Activated CD8-positive, alpha-beta memory T cell treated with anti-CD3 and anti-CD28 coated beads, Interleukin-2, amount 10 ng/mL, durations not matched to agents 7 days and 5 days (primary cell): ENCODE data around the gene ZBTB25. TPM values are rescaled to one million over a fixed set of nuclear protein-coding genes. Genes with fewer than 3 reads are reported as not detected.

Experiments
- ATAC-seq: fragments of 150-1000 bp; cut with Tn5 transposase; one replicate; pipeline ENCODE4 v1.10.0; 2021; ENCODE audit warnings: moderate library complexity
- CTCF ChIA-PET: fragments of 350-600 bp; sonication (Branson Sonifier 250); formaldehyde crosslinking; loops from one replicate; lab custom pipeline; 2021; ENCODE audit warnings: antibody characterized with exemption; lab: Charles Lee
- DNase-seq: peaks from one replicate; pipeline ENCODE4 v3.0.0-alpha.2; 2020
- H3K27ac Mint-ChIP-seq: one replicate; pipeline ENCODE4 v1.8.0; 2021; ENCODE audit warnings: mild to moderate bottlenecking, mixed read lengths
- H3K27me3 Mint-ChIP-seq: one replicate; pipeline ENCODE4 v1.8.0; 2021; ENCODE audit warnings: mixed read lengths
- H3K36me3 Mint-ChIP-seq: one replicate; pipeline ENCODE4 v1.8.0; 2021; ENCODE audit warnings: mild to moderate bottlenecking, mixed read lengths
- H3K4me1 Mint-ChIP-seq: one replicate; pipeline ENCODE4 v1.8.0; 2021; ENCODE audit warnings: mixed read lengths
- H3K4me3 Mint-ChIP-seq: one replicate; pipeline ENCODE4 v1.8.0; 2021; ENCODE audit warnings: mild to moderate bottlenecking, moderate library complexity, mixed read lengths
- H3K9me3 Mint-ChIP-seq: one replicate; pipeline ENCODE4 v1.8.0; 2022; ENCODE audit warnings: low read depth, mixed read lengths
- total RNA-seq, 2 experiments: library from RNA; stranded (reverse); gene quantifications; one replicate each; pipeline ENCODE4 v1.2.3, GENCODE V29; 2021

Gene ZBTB25, protein sequence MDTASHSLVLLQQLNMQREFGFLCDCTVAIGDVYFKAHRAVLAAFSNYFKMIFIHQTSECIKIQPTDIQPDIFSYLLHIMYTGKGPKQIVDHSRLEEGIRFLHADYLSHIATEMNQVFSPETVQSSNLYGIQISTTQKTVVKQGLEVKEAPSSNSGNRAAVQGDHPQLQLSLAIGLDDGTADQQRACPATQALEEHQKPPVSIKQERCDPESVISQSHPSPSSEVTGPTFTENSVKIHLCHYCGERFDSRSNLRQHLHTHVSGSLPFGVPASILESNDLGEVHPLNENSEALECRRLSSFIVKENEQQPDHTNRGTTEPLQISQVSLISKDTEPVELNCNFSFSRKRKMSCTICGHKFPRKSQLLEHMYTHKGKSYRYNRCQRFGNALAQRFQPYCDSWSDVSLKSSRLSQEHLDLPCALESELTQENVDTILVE
- total RNA-seq, result 10 to 100 TPM; 31.4 to 42.8 TPM

DNA sequence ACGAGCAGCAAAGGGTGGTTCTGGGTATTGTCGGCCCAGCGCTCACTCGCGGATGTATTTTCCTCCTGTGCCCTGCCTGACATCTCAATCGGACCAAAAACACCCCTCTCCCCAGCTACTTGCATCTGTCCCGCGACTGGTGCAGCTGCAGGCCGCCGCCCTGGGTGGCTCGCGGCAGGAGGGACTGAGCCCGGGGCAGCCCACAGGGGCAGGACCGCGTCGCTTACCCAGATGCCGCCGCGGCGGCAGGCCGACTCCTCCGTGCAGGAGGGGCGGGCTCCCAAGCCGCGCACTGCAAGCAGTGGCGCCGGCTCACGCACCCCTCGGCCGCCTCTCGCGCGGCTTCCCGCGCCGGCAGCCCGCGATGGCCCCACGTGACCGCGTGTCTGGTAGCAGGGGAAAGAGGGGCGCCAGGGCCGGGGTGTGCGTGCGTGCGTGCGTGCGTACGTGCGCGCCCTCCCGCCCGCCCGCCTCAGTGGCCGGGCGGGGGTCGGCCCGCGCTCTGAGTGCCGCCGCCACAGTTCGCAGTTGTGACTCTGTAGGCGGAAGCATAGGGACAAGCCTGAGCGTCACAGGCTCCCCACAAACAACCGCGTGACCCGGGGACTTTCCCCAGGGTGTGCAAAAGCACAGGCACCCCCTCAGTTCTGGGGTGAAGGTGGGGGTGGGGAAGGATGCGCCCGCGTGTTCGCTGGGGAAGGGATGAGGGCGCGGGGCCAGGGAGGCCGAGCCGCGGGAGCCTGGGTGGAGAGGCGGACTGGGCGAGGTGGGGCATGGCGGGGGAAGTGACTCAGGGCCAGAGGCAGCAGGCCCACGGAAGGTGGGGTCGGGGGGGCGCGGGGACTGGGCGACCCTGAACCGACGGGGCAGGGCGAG, at the start of gene ZBTB25:
ZBTB25 (minus strand) TSS at position 405 of the 876 bp plus-strand sequence. CDS start 13,305 bp downstream, outside the sequence.
- ATAC-seq, result peak; percentile 68
- Mint-ChIP-seq H3K9me3 (no peaks in the 10 kb centered on the region), H3K4me1 (peaks cover 46% of the 10 kb centered on the region), H3K4me3 (peak within 1 kb of the TSS; percentile 91), H3K36me3 (peaks cover 55% of the 10 kb centered on the region), H3K27me3 (no peaks in the 10 kb centered on the region), H3K27ac (peak within 1 kb of the TSS; percentile 99)
- peak; percentile 99 for DNase-seq
- CTCF ChIA-PET, result interaction anchor here (0.7 to 3.3 kb wide), 6 partner anchors 8 to 74 kb away, joined by 3 to 22 read pairs (median 4); no protein-coding TSS in a partner anchor

DNA sequence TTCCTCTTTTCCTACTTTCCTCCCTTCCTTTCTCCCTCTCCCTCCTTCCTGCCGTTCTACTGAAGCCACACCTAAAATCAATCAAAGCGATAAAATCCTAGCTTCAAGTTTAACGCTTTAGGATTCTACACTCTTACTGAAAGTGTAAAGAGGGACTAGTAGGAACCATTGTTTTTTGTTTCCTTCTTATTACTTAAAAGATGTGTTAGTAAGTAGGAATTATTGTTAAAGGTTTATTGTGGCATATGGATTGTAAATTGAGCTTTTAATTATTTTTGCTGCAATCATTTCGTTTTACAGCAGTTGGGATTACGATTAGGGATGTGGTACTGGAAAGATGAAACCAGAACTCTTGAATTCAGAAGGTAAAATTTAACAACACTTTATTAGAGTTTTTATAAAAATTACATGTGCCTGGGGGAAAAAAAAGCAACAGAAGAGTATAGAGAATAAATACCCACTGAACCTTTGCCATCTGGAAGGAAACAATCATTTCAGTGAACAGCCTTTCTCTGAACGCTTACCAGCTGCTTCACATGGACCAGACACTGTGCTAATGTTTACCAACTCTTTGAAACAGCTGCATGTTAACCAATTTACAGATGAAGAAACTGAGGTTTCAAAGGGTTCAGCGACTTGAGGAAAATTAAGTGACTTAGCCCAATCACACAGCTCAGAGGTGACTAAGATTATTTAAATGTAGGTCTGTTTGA, 47.1 kb upstream of the ZBTB25 start:
- ATAC-seq, result no peak
- DNase-seq, result no peak
- Mint-ChIP-seq H3K27me3 (peaks cover 53% of the 10 kb centered on the region), H3K9me3 (no peaks in the 10 kb centered on the region), H3K36me3 (no peaks in the 10 kb centered on the region), H3K27ac (no peak overlapping the region), H3K4me1 (peaks cover 14% of the 10 kb centered on the region), H3K4me3 (peak overlapping the region; percentile 50)
- CTCF ChIA-PET, result interaction anchor here (1.0 to 1.2 kb wide), 4 partner anchors 11 to 86 kb away, joined by 3 to 6 read pairs (median 4); partner anchors contain the start of gene HSPA2

DNA sequence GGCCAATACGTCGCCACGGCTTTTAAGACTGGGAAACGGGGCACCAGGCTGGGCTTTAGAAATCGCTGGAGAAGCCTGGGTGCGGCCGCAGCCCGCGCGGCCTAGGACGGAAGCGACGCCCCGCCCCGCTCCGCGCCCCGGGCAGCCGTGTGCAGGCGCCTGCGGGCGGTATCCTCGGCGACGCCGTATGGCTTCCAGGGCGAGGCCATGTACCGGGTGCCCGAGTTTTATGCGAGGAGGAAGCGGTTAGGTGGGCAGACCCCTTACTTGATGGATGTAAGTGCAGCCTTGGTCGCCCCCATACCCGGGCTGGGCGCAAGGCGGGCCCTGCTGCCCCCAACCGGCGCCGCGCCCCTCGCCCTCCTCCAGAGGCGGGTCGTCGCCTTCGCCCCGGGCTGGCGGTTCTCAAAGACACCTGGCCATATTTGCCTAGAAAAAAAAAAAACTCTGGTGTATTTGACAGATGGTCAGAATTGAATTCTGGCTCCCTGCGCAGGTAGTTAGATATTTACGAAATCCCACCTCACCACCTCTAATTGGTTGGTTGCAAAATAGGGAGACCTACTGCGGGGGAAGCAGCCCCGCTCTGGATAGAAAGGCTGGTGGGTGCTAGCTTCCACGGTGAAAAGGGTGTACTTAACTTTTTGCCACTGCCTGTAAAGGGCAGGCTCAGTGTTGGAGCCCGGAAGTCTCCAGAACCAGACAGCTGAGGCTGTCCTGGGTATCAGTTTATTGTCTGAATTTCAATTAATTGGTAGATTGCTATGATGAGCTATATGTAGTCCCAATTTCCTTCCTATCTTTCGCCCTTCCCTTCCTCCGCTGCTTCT, 46.4 kb upstream of the ZBTB25 start, which contains the start of gene PPP1R36:
PPP1R36 (plus strand) TSS at position 171 of the 830 bp plus-strand sequence; CDS start at position 208, 37 bp downstream.
- peaks cover 46% of the 10 kb centered on the region for H3K27me3 Mint-ChIP-seq
- ATAC-seq (peak; percentile 98), DNase-seq (peak; percentile 61)
- no peaks in the 10 kb centered on the region for H3K36me3 Mint-ChIP-seq
- H3K4me1 Mint-ChIP-seq, result peaks cover 14% of the 10 kb centered on the region
- H3K27ac Mint-ChIP-seq, result no peak within 1 kb of the TSS
- peak within 1 kb of the TSS; percentile 50 for H3K4me3 Mint-ChIP-seq
- no peaks in the 10 kb centered on the region for H3K9me3 Mint-ChIP-seq
- CTCF ChIA-PET, result interaction anchor here (1.0 to 1.3 kb wide), 3 partner anchors 10 to 87 kb away, joined by 4 to 5 read pairs (median 5); partner anchors contain the start of gene HSPA2

DNA sequence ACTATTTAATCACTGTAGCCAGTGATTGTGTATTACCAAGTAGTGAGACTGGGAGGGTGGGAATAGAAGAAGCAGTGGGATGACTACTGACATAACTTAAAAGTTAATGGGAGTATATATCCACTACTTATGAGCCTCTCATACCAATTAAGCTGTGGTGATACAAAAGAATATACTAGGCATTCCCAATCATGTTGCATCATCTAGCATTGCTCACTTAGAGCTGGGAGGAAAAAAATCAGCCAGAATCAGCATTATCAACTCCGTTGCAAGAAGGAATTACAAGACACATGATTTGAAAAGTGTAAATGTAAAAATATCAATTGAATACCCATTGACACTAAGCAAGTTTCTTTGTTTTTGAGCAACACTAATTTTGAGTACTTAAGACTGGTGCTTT, 45.4 kb upstream of the ZBTB25 start:
- no peaks in the 10 kb centered on the region for H3K9me3 Mint-ChIP-seq
- DNase-seq (no peak), ATAC-seq (no peak)
- peaks cover 51% of the 10 kb centered on the region for H3K27me3 Mint-ChIP-seq
- H3K4me1 Mint-ChIP-seq, result peaks cover 14% of the 10 kb centered on the region
- peak overlapping the region; percentile 22 for H3K4me3 Mint-ChIP-seq
- H3K27ac Mint-ChIP-seq, result no peak overlapping the region
- CTCF ChIA-PET, result interaction anchor here (1.3 to 1.4 kb wide), 2 partner anchors 9 to 38 kb away, joined by 3 to 5 read pairs; partner anchors contain the start of gene HSPA2
- H3K36me3 Mint-ChIP-seq, result no peaks in the 10 kb centered on the region

DNA sequence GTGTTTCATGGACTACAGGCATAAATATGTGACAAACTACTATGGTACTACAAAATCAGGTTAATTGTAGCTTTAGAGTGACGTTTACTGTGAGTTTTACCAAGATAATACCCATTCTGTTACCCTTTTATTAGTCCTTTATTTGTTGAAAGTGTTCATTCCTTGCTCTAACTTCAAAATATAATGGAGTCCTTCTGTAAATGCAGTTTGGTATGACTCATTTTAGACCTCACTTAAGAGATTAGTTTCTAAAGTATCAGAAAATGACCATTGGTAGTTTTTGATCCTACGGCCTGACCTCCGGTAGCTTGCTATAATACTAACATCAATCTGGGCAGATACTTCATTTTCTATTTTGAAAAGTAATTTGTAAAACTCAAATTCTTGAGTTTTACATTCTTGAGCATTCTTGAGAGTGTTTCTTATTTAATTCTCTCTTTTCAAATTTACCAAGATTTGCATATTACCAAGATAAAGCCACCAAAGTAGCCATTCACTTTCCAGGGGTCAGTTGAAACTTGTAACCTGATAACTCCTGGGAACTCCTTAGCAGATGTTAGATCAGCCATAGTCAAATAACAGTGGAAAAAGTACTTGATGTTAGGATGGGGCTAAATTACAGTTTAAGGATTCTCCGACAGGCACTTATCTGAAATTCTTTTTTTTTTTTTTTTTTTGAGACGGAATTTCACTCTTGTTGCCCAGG, 41.1 kb upstream of the ZBTB25 start:
- CTCF ChIA-PET, result no interaction called here
- no peak overlapping the region for H3K4me3 Mint-ChIP-seq
- peaks cover 9% of the 10 kb centered on the region for H3K36me3 Mint-ChIP-seq
- peaks cover 55% of the 10 kb centered on the region for H3K27me3 Mint-ChIP-seq
- H3K4me1 Mint-ChIP-seq, result peaks cover 38% of the 10 kb centered on the region
- H3K9me3 Mint-ChIP-seq, result no peaks in the 10 kb centered on the region
- ATAC-seq, result no peak
- no peak for DNase-seq
- no peak overlapping the region for H3K27ac Mint-ChIP-seq

DNA sequence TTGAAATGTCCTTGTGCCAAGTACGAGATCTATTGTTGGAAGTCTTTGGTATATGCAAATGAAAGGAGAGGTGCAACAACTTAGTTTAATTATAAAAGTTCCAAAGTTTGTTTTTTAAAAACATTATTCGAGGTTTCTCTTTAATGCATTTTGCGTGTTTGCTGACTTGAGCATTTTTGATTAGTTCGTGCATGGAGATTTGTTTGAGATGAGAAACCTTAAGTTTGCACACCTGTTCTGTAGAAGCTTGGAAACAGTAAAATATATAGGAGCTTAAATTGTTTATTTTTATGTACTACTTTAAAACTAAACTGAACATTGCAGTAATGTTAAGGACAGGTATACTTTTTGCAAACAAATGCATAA, 39.2 kb upstream of the ZBTB25 start:
- Mint-ChIP-seq H3K4me1 (peaks cover 38% of the 10 kb centered on the region), H3K4me3 (peak overlapping the region; percentile 82), H3K27me3 (peaks cover 50% of the 10 kb centered on the region), H3K9me3 (no peaks in the 10 kb centered on the region), H3K27ac (no peak overlapping the region), H3K36me3 (peaks cover 10% of the 10 kb centered on the region)
- CTCF ChIA-PET, result interaction anchor here (1.9 to 3.5 kb wide), 2 partner anchors 94 to 349 kb away, joined by 4 to 16 read pairs; no protein-coding TSS in a partner anchor
- no peak for DNase-seq
- ATAC-seq, result no peak

DNA sequence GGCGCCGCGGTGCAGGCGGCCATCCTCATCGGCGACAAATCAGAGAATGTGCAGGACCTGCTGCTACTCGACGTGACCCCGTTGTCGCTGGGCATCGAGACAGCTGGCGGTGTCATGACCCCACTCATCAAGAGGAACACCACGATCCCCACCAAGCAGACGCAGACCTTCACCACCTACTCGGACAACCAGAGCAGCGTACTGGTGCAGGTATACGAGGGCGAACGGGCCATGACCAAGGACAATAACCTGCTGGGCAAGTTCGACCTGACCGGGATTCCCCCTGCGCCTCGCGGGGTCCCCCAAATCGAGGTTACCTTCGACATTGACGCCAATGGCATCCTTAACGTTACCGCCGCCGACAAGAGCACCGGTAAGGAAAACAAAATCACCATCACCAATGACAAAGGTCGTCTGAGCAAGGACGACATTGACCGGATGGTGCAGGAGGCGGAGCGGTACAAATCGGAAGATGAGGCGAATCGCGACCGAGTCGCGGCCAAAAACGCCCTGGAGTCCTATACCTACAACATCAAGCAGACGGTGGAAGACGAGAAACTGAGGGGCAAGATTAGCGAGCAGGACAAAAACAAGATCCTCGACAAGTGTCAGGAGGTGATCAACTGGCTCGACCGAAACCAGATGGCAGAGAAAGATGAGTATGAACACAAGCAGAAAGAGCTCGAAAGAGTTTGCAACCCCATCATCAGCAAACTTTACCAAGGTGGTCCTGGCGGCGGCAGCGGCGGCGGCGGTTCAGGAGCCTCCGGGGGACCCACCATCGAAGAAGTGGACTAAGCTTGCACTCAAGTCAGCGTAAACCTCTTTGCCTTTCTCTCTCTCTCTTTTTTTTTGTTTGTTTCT, 38.6 kb upstream of the ZBTB25 start:
- H3K9me3 Mint-ChIP-seq, result no peaks in the 10 kb centered on the region
- DNase-seq (no peak), ATAC-seq (no peak)
- CTCF ChIA-PET, result interaction anchor here (0.6 to 3.5 kb wide), 4 partner anchors 31 to 349 kb away, joined by 3 to 16 read pairs (median 5); no protein-coding TSS in a partner anchor
- H3K27me3 Mint-ChIP-seq, result peaks cover 50% of the 10 kb centered on the region
- no peak overlapping the region for H3K27ac Mint-ChIP-seq
- H3K36me3 Mint-ChIP-seq, result peaks cover 10% of the 10 kb centered on the region
- H3K4me1 Mint-ChIP-seq, result peaks cover 38% of the 10 kb centered on the region
- H3K4me3 Mint-ChIP-seq, result peak overlapping the region; percentile 82

DNA sequence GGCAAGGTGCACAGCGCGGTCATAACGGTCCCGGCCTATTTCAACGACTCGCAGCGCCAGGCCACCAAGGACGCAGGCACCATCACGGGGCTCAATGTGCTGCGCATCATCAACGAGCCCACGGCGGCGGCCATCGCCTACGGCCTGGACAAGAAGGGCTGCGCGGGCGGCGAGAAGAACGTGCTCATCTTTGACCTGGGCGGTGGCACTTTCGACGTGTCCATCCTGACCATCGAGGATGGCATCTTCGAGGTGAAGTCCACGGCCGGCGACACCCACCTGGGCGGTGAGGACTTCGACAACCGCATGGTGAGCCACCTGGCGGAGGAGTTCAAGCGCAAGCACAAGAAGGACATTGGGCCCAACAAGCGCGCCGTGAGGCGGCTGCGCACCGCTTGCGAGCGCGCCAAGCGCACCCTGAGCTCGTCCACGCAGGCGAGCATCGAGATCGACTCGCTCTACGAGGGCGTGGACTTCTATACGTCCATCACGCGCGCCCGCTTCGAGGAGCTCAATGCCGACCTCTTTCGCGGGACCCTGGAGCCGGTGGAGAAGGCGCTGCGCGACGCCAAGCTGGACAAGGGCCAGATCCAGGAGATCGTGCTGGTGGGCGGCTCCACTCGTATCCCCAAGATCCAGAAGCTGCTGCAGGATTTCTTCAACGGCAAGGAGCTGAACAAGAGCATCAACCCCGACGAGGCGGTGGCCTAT, 37.8 kb upstream of the ZBTB25 start:
- DNase-seq (no peak), ATAC-seq (no peak)
- H3K4me3 Mint-ChIP-seq, result peak overlapping the region; percentile 82
- H3K27ac Mint-ChIP-seq, result peak overlapping the region; percentile 96
- peaks cover 50% of the 10 kb centered on the region for H3K27me3 Mint-ChIP-seq
- H3K4me1 Mint-ChIP-seq, result peaks cover 38% of the 10 kb centered on the region
- CTCF ChIA-PET, result interaction anchor here (0.6 to 3.5 kb wide), 6 partner anchors 8 to 232 kb away, joined by 3 to 16 read pairs (median 6); partner anchors contain the start of gene PPP1R36
- H3K36me3 Mint-ChIP-seq, result peaks cover 10% of the 10 kb centered on the region
- H3K9me3 Mint-ChIP-seq, result no peaks in the 10 kb centered on the region

DNA sequence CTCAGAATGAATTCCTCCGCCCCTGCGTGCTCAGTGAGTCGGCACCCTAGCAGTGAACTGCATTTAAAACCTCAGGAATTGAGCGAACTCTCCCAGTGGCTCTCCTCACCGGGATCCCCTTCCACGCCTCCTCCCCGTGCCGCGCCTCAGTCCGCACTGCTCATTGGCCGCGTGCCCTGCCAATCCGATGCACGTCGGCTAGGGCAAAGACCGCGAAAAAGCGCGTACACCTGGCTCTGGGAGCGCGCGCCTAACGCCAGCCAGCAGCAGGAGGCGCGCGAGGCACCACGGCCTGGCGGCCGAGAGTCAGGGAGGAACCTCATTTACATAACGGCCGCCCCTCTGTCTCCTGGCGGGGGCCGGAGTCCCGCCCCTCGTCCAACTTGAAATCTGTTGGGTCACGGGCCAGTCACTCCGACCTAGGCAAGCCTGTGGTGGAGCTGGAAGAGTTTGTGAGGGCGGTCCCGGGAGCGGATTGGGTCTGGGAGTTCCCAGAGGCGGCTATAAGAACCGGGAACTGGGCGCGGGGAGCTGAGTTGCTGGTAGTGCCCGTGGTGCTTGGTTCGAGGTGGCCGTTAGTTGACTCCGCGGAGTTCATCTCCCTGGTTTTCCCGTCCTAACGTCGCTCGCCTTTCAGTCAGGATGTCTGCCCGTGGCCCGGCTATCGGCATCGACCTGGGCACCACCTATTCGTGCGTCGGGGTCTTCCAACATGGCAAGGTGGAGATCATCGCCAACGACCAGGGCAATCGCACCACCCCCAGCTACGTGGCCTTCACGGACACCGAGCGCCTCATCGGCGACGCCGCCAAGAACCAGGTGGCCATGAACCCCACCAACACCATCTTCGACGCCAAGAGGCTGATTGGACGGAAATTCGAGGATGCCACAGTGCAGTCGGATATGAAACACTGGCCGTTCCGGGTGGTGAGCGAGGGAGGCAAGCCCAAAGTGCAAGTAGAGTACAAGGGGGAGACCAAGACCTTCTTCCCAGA, 36.9 kb upstream of the ZBTB25 start, which contains the start of gene HSPA2:
HSPA2 (plus strand) TSS at position 534 of the 995 bp plus-strand sequence; CDS start at position 643, 109 bp downstream.
- CTCF ChIA-PET, result interaction anchor here (0.5 to 3.5 kb wide), 24 partner anchors 9 to 723 kb away, joined by 3 to 16 read pairs (median 4); partner anchors contain the start of genes FNTB and PPP1R36
- H3K27ac Mint-ChIP-seq, result peak within 1 kb of the TSS; percentile 96
- DNase-seq, result peak; percentile 98
- H3K4me1 Mint-ChIP-seq, result peaks cover 38% of the 10 kb centered on the region
- peaks cover 10% of the 10 kb centered on the region for H3K36me3 Mint-ChIP-seq
- peak within 1 kb of the TSS; percentile 82 for H3K4me3 Mint-ChIP-seq
- peaks cover 50% of the 10 kb centered on the region for H3K27me3 Mint-ChIP-seq
- no peaks in the 10 kb centered on the region for H3K9me3 Mint-ChIP-seq
- peak; percentile 95 for ATAC-seq
